ENCODE results near the gene ATF1.
"Not testable (repeated sequence)": the region's sequence is repeated elsewhere in the genome, so short reads cannot be mapped to it uniquely, and the experiment has no call there.

Gene ATF1

DNA sequence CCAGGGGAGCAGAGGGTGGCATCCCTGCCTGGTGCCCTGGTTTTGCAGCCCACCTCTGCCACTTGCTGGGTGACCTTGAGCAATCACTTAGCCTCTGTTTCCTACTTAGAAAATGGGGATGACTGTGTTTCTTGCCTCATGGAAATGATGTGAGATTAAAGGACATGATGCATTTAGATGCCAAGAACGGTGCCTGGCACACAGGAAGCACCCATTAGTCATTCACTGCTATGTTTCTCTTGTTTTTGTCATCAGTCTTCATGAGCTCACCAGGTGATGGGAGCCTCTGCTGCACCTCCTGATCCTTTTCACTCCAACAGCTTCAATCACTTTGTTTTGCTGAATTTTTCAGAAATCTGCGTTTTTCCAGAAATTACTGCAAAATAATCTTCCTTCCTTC, 23.6 kb upstream of the ATF1 start:
- no peak for DNase-seq (ENCODE audit: low spot score)
- no peaks in the 10 kb centered on the region for H3K9me3 Mint-ChIP-seq
- H3K4me1 Mint-ChIP-seq (ENCODE audit: low read depth): no peaks in the 10 kb centered on the region
- no peaks in the 10 kb centered on the region for H3K27me3 Mint-ChIP-seq (ENCODE audit: low read depth)
- H3K4me3 Mint-ChIP-seq: no peak overlapping the region
- peak overlapping the region; percentile 39 for H3K27ac Mint-ChIP-seq
- peaks cover 45% of the 10 kb centered on the region for H3K36me3 Mint-ChIP-seq (ENCODE audit: low read depth)

DNA sequence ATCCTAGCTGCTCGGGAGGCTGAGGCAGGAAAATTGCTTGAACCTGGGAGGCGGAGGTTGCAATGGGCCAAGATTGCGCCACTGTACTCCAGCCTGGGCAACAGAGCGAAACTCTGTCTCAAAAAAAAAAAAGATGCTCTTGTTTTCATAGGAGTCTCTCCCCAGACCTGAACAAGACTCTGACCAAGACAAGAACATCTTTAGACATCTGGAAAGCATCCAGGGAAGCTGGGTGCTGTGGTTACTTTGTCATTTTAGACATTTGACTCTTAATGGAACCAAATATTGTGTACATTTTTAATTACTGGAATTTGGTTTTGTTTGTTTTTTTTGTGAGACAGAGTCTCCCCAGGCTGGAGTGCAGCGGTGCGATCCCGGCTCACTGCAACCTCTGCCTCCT, 21.1 kb upstream of the ATF1 start:
- no peak for DNase-seq (ENCODE audit: low spot score)
- Mint-ChIP-seq H3K4me1 (ENCODE audit: low read depth) (no peaks in the 10 kb centered on the region), H3K9me3 (no peaks in the 10 kb centered on the region), H3K27me3 (ENCODE audit: low read depth) (no peaks in the 10 kb centered on the region), H3K27ac (no peak overlapping the region), H3K36me3 (ENCODE audit: low read depth) (peaks cover 44% of the 10 kb centered on the region), H3K4me3 (no peak overlapping the region)

DNA sequence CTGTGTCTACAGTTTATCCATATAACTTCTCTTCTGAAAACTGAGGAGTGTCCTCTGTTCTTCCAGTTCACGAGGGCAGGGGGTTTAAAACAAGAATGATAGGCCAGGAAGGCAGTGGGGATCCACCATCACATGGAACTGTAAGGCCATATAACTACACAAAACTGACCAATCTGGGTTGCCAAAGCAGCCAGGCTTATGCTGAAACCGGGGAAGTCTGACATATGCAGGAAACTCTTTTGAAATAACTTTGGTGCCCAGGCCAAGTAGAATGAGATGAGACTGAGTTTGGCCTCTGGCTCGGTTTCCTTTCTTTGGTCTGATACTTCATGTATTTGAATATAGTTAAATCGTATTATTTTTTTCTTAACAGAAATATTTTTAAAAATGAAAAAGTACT, 18.0 kb upstream of the ATF1 start:
- Mint-ChIP-seq H3K4me1 (ENCODE audit: low read depth) (no peaks in the 10 kb centered on the region), H3K9me3 (no peaks in the 10 kb centered on the region), H3K36me3 (ENCODE audit: low read depth) (peaks cover 32% of the 10 kb centered on the region), H3K27ac (no peak overlapping the region), H3K27me3 (ENCODE audit: low read depth) (no peaks in the 10 kb centered on the region), H3K4me3 (no peak overlapping the region)
- no peak for DNase-seq (ENCODE audit: low spot score)

GRCh38 chr12:50746431-50746830, 17.5 kb upstream of the ATF1 start:
- Mint-ChIP-seq H3K27ac (no peak overlapping the region), H3K9me3 (no peaks in the 10 kb centered on the region), H3K36me3 (ENCODE audit: low read depth) (peaks cover 27% of the 10 kb centered on the region), H3K4me1 (ENCODE audit: low read depth) (no peaks in the 10 kb centered on the region), H3K4me3 (no peak overlapping the region), H3K27me3 (ENCODE audit: low read depth) (no peaks in the 10 kb centered on the region)
- DNase-seq (ENCODE audit: low spot score): no peak

GRCh38 chr12:50747817-50748216, 16.1 kb upstream of the ATF1 start:
- H3K9me3 Mint-ChIP-seq: no peaks in the 10 kb centered on the region
- H3K27ac Mint-ChIP-seq: no peak overlapping the region
- peaks cover 22% of the 10 kb centered on the region for H3K36me3 Mint-ChIP-seq (ENCODE audit: low read depth)
- H3K4me3 Mint-ChIP-seq: no peak overlapping the region
- no peak for DNase-seq (ENCODE audit: low spot score)
- no peaks in the 10 kb centered on the region for H3K27me3 Mint-ChIP-seq (ENCODE audit: low read depth)
- H3K4me1 Mint-ChIP-seq (ENCODE audit: low read depth): no peaks in the 10 kb centered on the region

- H3K27ac Mint-ChIP-seq: no peak overlapping the region
- no peaks in the 10 kb centered on the region for H3K4me1 Mint-ChIP-seq (ENCODE audit: low read depth)
- no peaks in the 10 kb centered on the region for H3K9me3 Mint-ChIP-seq
Observed at GRCh38 chr12:50749459-50749882, 14.4 kb upstream of the ATF1 start.

DNA sequence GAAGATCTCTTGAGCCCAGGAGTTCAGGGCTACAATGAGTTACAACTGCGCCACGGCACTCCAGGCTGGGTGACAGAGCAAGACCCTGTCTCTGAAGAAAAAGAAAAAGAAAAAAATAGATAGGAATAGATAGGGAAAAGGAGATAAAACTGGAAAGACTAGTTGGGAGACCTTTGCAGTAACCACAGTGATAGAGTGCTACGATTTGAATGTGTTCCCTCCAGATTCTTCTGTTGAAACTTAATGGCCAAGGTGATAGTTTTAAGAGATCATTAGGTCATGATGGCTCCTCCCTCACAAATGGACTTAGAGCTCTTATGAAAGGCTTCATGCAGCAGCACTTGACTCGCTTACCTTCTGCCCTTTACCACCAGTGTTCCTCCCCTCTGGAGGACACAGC, 13.5 kb upstream of the ATF1 start:
- DNase-seq (ENCODE audit: low spot score): no peak
- H3K27ac Mint-ChIP-seq: no peak overlapping the region
- no peaks in the 10 kb centered on the region for H3K27me3 Mint-ChIP-seq (ENCODE audit: low read depth)
- H3K4me3 Mint-ChIP-seq: no peak overlapping the region
- H3K36me3 Mint-ChIP-seq (ENCODE audit: low read depth): peaks cover 14% of the 10 kb centered on the region
- H3K4me1 Mint-ChIP-seq (ENCODE audit: low read depth): no peaks in the 10 kb centered on the region
- no peaks in the 10 kb centered on the region for H3K9me3 Mint-ChIP-seq

More at GRCh38 chr12:50749459-50749882, 14.4 kb upstream of the ATF1 start:
- no peak for DNase-seq (ENCODE audit: low spot score)
- Mint-ChIP-seq H3K27me3 (ENCODE audit: low read depth) (no peaks in the 10 kb centered on the region), H3K4me3 (no peak overlapping the region), H3K36me3 (ENCODE audit: low read depth) (peaks cover 14% of the 10 kb centered on the region)

GRCh38 chr12:50751948-50752721, 11.8 kb upstream of the ATF1 start:
- no peaks in the 10 kb centered on the region for H3K9me3 Mint-ChIP-seq
- peaks cover 2% of the 10 kb centered on the region for H3K4me1 Mint-ChIP-seq (ENCODE audit: low read depth)
- H3K27me3 Mint-ChIP-seq (ENCODE audit: low read depth): no peaks in the 10 kb centered on the region
- no peak for DNase-seq (ENCODE audit: low spot score)
- H3K36me3 Mint-ChIP-seq (ENCODE audit: low read depth): peaks cover 11% of the 10 kb centered on the region
- no peak overlapping the region for H3K4me3 Mint-ChIP-seq
- no peak overlapping the region for H3K27ac Mint-ChIP-seq

DNA sequence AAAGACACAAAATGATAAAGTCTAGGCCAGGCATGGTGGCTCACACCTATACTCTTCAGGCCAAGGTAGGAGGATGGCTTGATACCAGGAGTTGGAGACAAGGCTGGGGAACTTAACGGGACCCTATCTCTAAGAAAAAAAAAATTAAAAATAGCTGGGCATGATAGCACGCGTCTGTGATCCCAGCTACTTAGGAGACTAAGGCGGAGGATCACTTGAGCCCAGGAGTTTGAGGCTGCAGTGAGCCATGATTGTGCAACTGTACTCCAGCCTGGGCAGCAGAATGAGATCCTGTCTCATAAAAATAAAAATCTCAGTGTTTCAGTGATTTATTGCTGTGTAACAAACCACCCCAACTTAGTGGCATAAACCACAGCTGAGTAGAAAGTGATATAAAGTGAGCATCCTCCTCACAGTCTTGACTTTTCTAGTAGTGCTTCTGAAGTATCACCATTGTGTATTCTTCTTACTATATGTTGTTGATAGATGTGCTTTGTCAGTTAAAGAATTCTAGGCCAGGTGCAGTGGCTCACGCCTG, 10.6 kb upstream of the ATF1 start:
- no peaks in the 10 kb centered on the region for H3K27me3 Mint-ChIP-seq (ENCODE audit: low read depth)
- no peaks in the 10 kb centered on the region for H3K9me3 Mint-ChIP-seq
- no peak overlapping the region for H3K27ac Mint-ChIP-seq
- H3K4me3 Mint-ChIP-seq: no peak overlapping the region
- DNase-seq (ENCODE audit: low spot score): no peak
- H3K36me3 Mint-ChIP-seq (ENCODE audit: low read depth): peaks cover 5% of the 10 kb centered on the region
- H3K4me1 Mint-ChIP-seq (ENCODE audit: low read depth): peaks cover 2% of the 10 kb centered on the region

GRCh38 chr12:50764286-50765094, 589 bp downstream of the ATF1 start:
- peaks cover 33% of the 10 kb centered on the region for H3K4me1 Mint-ChIP-seq (ENCODE audit: low read depth)
- no peaks in the 10 kb centered on the region for H3K9me3 Mint-ChIP-seq
- peaks cover 16% of the 10 kb centered on the region for H3K36me3 Mint-ChIP-seq (ENCODE audit: low read depth)
- peak; percentile 63 for DNase-seq (ENCODE audit: low spot score)
- H3K27ac Mint-ChIP-seq: peak overlapping the region; percentile 99
- peaks cover 2% of the 10 kb centered on the region for H3K27me3 Mint-ChIP-seq (ENCODE audit: low read depth)
- peak overlapping the region; percentile 98 for H3K4me3 Mint-ChIP-seq

- H3K36me3 Mint-ChIP-seq (ENCODE audit: low read depth): peaks cover 22% of the 10 kb centered on the region
- peak overlapping the region; percentile 93 for H3K4me3 Mint-ChIP-seq
- DNase-seq (ENCODE audit: low spot score): peak; percentile 18
- no peaks in the 10 kb centered on the region for H3K9me3 Mint-ChIP-seq
- peaks cover 33% of the 10 kb centered on the region for H3K4me1 Mint-ChIP-seq (ENCODE audit: low read depth)
- H3K27me3 Mint-ChIP-seq (ENCODE audit: low read depth): peaks cover 2% of the 10 kb centered on the region
- peak overlapping the region; percentile 95 for H3K27ac Mint-ChIP-seq
Observed at GRCh38 chr12:50765095-50765911, 1.4 kb downstream of the ATF1 start.

DNA sequence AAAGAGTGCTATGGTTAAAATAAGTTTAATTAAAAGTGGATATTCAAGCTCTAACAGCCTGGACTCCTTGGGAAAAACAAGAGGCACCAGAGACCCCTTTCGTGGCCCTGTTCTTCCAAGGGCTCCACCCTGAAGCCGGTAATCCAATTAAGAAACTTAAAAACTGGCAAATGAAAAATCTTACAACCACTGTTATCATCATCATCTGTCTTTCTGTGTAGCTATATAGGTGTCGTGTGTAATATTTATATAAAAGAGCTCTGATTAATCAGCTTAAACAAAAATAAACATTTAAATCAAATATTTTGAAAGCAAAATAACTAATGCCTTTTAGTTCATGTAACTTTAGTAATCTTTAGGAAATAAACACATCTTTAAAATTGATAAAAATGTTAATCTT, 4.5 kb downstream of the ATF1 start:
- Mint-ChIP-seq H3K27me3 (ENCODE audit: low read depth) (no peaks in the 10 kb centered on the region), H3K4me3 (no peak overlapping the region), H3K36me3 (ENCODE audit: low read depth) (peaks cover 37% of the 10 kb centered on the region), H3K27ac (no peak overlapping the region), H3K9me3 (peaks cover 6% of the 10 kb centered on the region), H3K4me1 (ENCODE audit: low read depth) (peaks cover 22% of the 10 kb centered on the region)
- DNase-seq (ENCODE audit: low spot score): no peak

DNA sequence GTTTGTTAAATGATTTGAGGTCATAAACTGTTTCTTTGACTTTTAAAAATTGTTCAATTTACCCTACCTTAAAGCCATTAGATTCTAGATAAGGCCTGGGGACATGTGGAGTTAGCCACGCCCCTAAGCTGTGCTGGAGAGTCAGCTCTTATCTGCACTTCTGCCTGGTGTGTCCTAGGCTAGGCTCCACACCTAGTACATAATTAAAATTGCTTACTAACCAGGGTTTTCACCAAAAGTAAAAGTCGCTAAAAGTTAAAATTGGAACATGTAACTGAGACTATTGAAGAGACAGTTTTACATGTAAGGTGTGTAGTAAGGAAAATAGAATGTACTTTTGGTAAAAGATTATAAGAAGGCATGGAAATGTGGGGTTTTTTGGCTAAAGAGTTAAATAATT, 4.9 kb downstream of the ATF1 start:
- H3K27ac Mint-ChIP-seq: not testable (repeated sequence)
- peaks cover 22% of the 10 kb centered on the region for H3K4me1 Mint-ChIP-seq (ENCODE audit: low read depth)

More for the DNA sequence above, 4.9 kb downstream of the ATF1 start:
- not testable (repeated sequence) for H3K9me3 Mint-ChIP-seq; H3K27me3 Mint-ChIP-seq (ENCODE audit: low read depth); DNase-seq (ENCODE audit: low spot score); H3K4me3 Mint-ChIP-seq
- peaks cover 37% of the 10 kb centered on the region for H3K36me3 Mint-ChIP-seq (ENCODE audit: low read depth)
